ENCODE measurements around the gene BASP1. TPM values are rescaled to one million over a fixed set of nuclear protein-coding genes. Genes with fewer than 3 reads are reported as not detected.

The BASP1 gene
- total RNA-seq, 1 experiment from 2014 or later, result 0.34 TPM

DNA sequence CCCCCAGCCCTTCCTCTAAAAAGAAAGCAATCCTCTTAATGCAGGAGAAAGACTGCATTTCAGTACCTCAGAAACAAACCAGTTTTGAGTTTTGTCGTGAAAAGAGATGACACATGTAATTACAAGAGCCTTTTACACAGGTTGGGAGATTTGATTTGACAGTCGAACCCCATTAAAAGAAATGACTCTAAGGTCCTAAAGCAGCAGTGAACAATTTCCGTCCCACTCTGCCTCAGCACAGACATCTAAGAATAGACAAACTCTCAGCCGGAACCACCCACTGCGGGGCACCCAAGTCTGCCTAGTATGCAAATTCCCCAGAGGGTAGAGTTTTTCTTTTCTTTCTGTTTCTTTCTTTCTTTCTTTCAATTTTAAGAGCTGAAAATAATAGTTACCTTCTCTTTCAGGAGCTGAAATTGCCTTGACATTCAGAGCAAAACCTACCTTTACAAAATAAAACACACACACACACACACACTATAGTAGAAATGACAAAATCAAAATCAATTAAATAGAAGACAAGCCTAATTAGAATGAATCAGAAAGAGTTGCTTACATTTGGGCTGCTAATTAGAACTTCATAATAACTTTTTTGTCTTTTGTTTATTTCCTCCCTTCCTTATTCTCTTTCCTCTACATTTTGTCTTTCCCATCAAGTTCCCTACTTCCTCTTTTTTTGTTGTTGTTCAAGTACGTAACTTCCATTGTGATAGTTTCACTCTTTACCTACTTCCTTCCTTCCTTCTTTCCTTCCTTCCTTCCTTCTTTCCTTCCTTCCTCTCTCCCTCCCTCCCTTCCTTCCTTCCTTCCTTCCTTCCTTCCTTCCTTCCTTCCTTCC lies 65.1 kb downstream of the BASP1 start:
- intact Hi-C loops (cut with micrococcal nuclease), result no loop called here
- TF ChIP-seq POLR2A (IDR thresholded peaks at IDR 0.05; ENCODE audit: borderline replicate concordance, extremely low read depth, insufficient read depth, insufficient read length) (no peak), SRF (IDR thresholded peaks at IDR 0.05; ENCODE audit: low read depth) (no peak), ZNF274 (IDR thresholded peaks at IDR 0.05; ENCODE audit: low read depth, low read length) (no peak), POLR2AphosphoS5 (IDR thresholded peaks at IDR 0.05; ENCODE audit: low read depth, low read length) (no peak)
- TF ChIP-seq, protein P1, sequence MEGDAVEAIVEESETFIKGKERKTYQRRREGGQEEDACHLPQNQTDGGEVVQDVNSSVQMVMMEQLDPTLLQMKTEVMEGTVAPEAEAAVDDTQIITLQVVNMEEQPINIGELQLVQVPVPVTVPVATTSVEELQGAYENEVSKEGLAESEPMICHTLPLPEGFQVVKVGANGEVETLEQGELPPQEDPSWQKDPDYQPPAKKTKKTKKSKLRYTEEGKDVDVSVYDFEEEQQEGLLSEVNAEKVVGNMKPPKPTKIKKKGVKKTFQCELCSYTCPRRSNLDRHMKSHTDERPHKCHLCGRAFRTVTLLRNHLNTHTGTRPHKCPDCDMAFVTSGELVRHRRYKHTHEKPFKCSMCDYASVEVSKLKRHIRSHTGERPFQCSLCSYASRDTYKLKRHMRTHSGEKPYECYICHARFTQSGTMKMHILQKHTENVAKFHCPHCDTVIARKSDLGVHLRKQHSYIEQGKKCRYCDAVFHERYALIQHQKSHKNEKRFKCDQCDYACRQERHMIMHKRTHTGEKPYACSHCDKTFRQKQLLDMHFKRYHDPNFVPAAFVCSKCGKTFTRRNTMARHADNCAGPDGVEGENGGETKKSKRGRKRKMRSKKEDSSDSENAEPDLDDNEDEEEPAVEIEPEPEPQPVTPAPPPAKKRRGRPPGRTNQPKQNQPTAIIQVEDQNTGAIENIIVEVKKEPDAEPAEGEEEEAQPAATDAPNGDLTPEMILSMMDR (IDR thresholded peaks at IDR 0.05 in 2 of 3, conservative IDR thresholded peaks at IDR 0.05 in 1 of 3; ENCODE audit: borderline replicate concordance in 1 of 3, insufficient read depth in 1 of 3, low read depth in 2 of 3, low read length in 2 of 3), result no peak
- TF ChIP-seq, protein P2, sequence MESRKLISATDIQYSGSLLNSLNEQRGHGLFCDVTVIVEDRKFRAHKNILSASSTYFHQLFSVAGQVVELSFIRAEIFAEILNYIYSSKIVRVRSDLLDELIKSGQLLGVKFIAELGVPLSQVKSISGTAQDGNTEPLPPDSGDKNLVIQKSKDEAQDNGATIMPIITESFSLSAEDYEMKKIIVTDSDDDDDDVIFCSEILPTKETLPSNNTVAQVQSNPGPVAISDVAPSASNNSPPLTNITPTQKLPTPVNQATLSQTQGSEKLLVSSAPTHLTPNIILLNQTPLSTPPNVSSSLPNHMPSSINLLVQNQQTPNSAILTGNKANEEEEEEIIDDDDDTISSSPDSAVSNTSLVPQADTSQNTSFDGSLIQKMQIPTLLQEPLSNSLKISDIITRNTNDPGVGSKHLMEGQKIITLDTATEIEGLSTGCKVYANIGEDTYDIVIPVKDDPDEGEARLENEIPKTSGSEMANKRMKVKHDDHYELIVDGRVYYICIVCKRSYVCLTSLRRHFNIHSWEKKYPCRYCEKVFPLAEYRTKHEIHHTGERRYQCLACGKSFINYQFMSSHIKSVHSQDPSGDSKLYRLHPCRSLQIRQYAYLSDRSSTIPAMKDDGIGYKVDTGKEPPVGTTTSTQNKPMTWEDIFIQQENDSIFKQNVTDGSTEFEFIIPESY (IDR thresholded peaks at IDR 0.05; ENCODE audit: extremely low read depth, insufficient replicate concordance, low read length), result no peak
- TF ChIP-seq, protein P3, sequence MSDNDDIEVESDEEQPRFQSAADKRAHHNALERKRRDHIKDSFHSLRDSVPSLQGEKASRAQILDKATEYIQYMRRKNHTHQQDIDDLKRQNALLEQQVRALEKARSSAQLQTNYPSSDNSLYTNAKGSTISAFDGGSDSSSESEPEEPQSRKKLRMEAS (IDR thresholded peaks at IDR 0.05), result no peak
- DNase-seq (ENCODE audit: low read depth, low spot score) (no peak), ATAC-seq (no peak)
- BruUV-seq (replicated peaks), result no TSS peak
- Histone ChIP-seq H3K36me3 (ENCODE audit: control insufficient read depth in 1 of 2, insufficient read depth in 2 of 2, low read length in 2 of 2) (no peaks in the 10 kb centered on the region), H3K27me3 (ENCODE audit: insufficient read depth, low read length) (0 out of 2 replicates have a peak, but pooled peaks cover 4% of the 10 kb centered on the region), H3K9me3 (ENCODE audit: control insufficient read depth in 1 of 2, insufficient read depth in 1 of 2, low read depth in 1 of 2, low read length in 2 of 2) (no peaks in the 10 kb centered on the region), H3K27ac (ENCODE audit: low read depth, low read length) (no peak overlapping the region), H3K9ac (ENCODE audit: low read length) (no peak overlapping the region), H2AFZ (ENCODE audit: low read depth, low read length, poor library complexity, severe bottlenecking) (no peak overlapping the region), H3K4me2 (ENCODE audit: low read length) (no peak overlapping the region), H3K4me3 (replicated peaks in 1 of 2; ENCODE audit: low read depth in 1 of 2, low read length in 2 of 2) (no peak overlapping the region), H3K9me2 (ENCODE audit: insufficient read depth) (no peaks in the 10 kb centered on the region), H3K79me2 (ENCODE audit: insufficient read depth, low read length) (no peaks in the 10 kb centered on the region), H4K20me1 (ENCODE audit: insufficient read depth) (no peaks in the 10 kb centered on the region), H3K4me1 (ENCODE audit: control insufficient read depth in 1 of 2, insufficient read depth in 2 of 2, low read length in 2 of 2) (no peaks in the 10 kb centered on the region)
- POLR2A ChIA-PET, result no interaction called here
- CTCF ChIA-PET, result no interaction called here
- RAD21 ChIA-PET (ENCODE audit: low non-redundant PET in 1 of 2, low total read pairs in 2 of 2, uncharacterized antibody in 2 of 2, unreplicated experiment in 2 of 2), result no interaction called here
